RPMI8226 (cell line): ENCODE results near the gene ITPK1.

Experiments used
- DNase-seq: peaks from one replicate; pipeline ENCODE4 v3.0.0-alpha.2; 2015

The ITPK1 gene

DNA sequence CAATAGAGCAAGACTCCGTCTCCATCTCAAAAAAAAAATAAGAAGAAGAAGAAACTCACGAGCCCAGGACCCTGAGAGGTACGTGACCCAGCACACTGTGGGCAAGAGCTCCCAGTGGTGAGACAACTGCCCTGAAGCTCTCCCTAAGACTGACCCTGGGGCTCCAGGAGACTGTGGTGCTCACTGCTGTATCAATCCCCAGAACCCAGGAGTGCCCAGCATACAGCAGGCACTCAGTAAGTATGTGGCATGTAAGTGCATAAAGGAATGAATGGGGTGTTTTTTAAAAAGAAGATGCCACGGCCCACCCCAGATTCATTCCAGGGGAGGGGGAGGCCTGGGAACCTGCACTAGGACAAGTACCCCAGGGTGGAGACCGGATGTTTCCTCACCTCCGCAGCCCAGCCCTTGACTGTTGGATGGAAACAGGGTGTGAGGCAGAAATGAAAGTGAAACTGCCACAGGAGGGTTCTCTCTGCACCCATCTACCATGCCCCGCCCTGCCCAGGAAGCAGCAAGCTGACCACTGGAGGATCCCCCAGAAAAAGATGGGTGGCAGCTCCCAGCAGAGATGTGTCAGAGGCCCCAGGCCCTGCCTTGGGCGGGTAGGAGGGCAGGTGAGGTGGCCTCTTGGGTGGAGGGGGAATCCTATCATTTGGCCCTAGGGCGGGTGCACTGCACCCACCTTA is 12.2 kb downstream of the ITPK1 start:
- DNase-seq = peak; percentile 79

DNA sequence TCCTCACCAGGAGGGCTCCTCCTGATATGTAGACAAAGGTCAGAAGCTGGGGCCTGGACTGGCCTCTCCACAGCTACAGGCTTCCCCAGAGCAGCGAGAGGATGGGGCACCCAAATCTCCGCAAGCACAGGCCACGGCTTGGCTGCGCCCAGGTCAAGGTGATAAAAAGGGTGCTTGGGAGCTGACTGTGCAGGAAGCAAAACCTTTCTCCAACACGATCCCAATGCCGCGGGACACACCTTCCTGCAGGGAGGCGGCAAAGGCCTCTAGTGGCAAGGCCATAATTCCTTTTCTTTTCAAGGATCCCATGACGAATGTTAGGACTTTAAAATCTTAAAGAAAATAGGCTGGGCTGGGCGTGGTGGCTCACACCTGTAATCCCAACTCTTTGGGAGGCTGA is 13.6 kb downstream of the ITPK1 start:
- DNase-seq = no peak

DNA sequence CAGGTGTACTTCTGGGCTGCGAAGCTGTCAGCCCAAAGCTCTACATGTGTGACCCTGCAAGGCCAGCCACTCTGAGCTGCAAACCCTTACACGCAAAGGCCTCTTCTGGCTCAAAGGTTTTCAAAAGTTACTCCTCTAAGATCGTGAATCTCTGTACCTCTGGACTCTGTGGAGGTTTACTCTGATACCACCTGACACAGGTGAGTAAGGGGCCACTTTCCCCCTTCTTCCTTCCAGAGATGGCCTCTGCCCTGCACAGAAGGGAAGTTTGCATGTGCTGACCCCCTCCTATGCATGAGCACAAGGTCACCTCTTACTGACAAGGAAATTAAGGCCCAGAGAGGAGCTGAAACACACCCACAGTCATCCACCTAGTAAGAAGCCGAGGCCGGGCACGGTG is 14.5 kb downstream of the ITPK1 start:
- DNase-seq = no peak

DNA sequence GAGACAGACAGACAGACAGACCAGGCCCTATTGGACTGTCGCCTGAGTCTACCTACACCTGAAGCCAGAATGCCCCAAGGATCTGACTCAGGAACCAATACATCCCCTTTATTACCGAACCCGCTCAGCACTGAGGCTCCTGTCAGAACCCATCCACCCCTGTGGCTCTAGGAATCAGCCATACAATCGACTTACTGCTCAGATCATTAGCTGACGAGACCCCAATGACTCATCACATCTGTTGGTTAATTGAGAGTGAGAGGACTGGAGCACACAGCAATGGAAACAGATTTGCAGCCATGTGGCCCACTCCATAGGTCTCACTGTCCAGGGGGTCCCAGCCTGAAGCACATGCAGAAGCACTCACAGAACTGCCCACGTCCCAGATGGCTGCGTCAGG is 15.2 kb downstream of the ITPK1 start:
- no peak for DNase-seq

DNA sequence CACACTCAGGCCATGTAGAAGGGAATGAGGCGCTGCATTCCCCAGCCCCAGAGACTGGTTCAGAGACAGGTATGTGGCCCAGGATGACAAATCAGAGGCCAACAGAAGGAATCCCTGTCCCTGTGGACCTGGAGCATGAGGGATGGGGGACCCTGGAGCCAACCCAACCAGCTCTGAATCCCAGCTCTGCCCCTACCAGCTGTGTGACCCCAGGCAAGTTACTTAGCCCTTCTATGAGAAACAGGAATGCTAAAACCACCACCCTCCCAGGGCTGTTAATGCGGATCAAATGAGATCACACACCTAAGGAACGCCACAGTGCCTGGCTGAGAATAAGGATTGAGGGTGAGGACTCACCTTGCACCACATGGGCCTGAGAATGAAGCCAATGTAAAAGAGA is 15.6 kb downstream of the ITPK1 start:
- no peak for DNase-seq

DNA sequence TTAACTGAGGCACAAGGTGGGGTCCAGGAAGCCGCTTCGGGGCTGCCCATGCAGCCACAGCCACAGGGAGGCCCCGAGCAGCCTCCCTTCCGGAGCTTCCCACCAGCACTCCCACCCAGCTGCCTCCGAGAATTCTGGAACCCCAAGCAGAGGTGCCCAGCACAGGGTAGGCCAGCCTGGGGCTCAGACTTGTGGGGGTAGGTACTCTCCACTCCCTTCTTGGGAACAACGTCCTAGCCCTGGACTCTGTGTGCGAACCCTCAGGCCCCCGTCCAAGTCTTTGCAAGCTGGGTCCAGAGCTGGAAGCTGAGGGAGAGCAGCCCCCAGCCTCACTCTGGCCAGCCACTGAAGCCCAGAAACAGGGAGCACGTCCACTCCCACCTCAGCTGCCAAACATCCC is 16.1 kb downstream of the ITPK1 start:
- DNase-seq = no peak

DNA sequence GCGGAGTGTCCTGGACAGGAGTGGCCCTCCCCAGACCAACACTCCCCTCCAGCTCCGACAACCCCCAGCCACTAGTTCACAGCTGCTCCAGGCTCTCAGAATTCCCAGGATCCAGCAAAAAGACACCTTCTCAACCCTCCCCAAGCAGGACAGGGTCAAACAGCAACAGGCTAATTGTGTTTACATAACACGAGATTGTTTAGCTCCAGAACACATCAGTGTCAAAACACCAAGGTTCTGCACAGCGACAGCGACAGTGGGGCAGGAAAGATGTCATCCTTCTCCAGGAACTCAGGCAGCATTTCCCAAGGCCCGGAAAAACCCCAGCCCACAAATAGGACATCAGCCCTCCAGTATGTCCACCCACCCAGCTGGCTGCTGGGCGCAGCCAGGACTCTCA is 16.5 kb downstream of the ITPK1 start:
- no peak for DNase-seq

DNA sequence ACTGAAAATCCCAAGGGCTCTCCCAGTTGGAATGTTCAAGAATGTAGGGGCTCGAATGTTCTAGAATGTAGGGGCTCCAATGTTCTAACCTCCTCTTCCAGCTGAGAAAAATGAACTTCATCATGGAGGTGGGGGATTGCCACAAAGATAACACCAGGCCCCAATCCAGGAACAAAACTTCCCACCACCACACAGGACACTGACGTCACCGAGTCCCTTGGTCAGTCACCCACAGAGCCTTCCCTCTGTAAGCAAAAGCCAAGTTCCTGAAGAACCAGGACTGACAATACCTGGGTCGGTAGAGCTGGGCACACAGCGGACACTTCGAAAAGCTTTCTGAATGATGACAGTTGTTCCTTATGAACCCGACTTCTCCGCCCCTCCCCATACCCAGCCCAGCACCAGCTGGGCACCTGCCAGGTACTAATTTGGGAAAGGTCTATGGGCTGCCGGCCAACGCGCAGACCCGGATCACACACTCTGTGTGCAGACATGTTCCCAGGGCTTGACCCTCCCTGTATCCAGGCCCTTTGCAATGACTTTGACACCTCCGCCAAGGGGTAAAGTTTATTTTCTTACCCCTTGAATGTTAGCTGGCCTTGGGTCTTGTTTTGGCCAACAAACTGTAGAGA is 18.9 kb downstream of the ITPK1 start:
- DNase-seq = no peak

DNA sequence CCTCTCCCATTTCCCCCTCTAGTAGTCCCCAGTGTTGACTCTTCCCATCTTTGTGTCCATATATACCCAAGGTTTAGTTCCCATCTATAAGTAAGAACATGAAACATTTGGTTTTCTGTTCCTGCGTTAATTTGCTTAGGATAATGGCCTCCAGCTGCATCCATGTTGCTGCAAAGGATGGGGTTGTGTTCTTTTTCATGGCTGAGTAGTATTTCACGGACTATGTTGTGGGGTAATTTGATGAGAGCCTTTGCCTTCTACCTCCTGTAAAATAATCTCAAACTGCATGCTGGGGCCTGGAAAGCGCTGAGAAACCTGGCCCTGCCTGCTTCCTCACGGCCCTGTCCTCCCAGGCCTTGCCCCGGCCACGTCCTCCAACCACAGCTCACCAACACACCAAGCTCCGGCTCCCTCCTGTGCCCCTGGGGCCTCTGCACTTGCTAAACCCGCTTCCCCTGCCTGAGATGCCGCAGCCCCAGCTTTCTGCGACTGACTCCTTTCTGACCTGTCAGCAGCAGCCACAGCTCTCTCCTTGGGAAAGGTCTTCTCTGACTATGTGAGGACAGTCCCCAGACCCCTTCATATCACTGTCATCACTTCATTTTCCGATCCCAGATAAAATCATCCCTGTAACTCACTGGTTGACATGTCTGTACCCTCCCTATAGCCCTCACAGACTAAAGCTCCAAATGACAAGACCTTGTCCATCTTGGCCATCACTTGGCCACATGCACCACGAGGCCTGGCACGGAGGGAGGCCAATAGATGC is 19.8 kb downstream of the ITPK1 start:
- no peak for DNase-seq

DNA sequence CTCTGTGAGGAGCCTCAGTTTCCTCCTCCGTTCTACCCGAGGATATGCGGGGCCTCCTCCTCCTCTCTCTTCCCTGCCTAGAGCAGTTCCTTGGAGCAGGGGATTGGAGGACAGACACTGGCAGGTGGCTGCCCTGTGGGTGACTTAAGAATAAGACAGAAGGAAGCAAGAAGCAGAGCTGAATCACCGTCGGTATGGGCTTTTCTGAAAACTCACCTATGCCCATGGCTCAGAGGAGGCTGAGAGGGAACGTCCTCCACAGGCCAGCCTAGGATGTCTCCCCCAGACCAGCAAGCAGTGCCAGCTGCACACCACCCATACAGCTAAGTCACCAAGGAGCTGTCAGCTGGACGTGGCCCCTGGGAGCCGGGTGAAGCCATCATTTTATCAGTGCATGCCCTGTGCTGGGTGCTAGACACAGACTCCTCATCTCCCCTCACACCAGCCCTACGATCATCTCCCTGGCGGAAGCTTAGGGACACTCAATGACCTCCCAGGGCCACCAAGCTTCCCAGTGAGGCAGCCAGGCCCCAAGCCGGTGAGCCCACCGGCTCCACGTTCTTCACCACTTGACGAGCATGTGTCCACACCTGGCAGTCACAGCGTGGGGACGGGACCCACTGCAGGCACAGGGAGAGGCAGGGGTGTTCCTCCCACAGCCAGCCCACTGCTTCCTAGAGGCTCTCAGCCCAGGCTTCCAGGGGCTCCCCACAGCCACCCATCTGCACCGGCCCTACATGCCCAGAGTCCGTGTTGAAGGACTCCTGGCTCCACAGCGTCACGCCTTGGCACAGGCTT is 21.4 kb downstream of the ITPK1 start:
- no peak for DNase-seq

DNA sequence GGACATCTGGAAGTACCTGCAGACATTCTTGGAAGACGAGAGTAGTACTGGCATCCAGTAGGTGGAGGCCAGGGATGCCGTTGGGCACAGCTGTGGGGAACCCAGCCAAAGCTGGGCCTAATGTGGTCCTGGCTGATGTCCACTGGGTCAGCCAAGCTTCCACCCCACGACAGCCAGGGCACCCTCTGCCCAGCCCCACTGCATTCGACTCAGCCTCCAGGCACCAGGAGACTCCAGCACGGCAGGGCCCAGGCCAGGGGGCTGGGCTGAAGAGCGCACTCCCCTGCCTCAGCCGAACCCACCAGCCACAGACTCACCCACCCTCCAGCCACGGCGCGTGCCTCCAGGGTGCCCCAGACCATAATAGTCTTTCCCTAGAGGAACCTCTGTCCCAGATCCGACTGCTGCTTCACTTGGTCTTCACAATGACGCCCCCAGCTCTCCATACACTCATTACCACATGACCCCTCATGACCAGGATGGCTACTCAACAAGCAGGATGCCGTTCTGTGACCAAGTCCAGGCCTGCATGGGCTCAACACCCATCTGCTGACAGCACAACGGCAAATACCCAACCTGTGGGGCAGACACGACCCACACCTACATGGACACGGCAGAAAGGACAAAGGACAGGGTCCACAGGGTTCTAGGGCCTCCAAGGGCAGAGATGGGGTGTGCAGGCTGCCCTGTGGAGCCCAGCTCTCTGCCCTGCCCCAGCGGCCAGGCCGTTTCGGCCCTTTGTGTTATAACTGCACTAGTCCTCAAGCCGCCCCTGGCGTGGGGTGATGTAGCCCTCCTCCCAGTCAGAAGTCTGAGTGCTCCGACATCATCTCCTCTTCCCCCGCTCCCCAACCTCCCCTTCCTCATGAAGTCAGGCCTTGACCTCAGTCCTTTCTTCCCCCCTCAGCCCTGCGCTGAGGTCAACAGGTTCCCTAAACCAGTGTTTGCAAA is 22.8 kb downstream of the ITPK1 start:
- no peak for DNase-seq

DNA sequence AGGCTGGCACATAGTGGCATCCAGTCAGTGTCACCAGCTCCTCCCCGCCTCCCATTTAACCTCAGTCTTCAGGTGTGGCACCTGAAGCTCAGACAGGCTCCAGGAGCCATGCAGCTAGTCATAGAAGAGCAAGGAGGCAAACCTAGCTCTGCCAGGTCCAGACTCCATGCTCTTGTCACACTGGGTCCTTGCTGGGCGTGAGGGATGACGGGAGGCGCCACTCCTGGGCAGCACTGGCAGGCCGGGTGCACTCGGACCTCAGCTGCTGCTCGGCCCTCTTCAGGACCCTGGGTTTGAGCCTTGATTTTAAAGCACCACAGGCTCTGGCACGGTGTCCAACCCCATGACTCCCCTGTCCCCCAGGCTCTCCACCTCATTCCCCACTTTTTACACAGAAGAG is 24.1 kb downstream of the ITPK1 start:
- DNase-seq = no peak

DNA sequence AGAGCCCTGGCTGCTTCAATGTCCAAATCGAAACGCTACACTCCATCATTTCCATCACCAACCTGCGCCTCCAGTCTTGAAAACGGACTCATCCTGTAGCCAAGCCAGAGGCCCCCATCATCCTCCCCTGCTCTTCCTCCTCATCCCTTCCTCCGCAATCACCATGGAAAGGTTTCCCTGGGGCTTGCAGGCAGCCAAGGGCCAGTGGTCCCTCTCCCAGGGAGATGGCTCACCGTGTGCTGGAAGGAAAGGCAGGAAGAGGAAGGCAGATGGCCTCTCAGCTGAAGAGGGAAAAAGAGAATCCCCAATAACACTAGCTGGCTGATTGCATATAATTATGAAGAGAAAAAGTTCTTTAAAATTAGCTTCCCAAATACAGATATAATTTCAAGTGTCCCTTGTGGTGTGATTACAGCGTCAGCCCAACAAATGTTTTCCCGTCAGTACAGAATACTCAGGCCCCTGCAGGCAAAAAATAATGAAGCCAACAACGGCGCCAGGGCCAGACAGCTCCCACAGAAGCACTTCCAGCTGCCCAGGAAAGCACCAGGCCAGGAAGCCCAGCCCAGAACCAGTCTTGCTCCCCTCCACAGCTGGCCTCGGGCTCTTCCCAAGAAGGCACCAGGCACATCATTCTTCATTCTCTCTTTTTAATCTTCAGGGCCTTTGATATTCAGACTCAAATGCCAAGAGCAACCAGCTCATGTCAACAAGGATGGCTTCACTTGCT is 24.7 kb downstream of the ITPK1 start:
- no peak for DNase-seq

DNA sequence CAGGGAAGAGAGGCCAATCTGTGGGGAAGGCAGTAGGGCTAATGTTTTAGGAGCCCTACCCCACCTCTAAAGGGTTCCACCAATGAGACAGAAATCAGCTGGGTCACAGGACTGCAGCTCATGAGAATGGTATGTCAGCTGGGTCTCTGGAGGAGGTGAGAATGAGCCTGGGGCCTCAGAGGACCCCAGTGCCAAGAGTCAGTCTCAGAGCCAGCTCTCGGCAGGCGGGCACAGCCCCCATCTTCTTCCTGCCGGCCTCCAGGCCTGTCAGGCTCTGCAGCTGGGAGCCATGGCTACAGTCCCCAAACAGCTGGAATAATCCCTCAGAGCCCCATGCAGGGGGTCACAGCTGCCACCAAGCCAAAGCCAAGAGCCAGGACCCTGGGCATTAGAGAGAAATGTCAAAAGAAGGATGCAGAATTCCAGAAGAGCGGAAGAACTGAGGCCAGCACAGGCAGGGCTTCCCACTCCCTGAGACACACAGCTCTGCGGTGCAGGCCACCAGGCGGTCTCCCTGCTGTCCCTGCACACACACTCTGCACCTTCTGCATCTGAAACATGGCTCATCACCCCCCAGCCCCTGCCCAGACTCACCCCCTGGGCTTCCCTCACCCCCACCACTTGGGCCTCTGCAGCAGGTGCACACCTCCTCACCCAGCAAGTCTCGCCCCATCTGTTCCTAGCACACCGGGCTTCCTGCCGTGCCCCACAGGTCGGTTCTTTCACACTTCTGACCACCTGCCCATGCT is 26.0 kb downstream of the ITPK1 start:
- no peak for DNase-seq

DNA sequence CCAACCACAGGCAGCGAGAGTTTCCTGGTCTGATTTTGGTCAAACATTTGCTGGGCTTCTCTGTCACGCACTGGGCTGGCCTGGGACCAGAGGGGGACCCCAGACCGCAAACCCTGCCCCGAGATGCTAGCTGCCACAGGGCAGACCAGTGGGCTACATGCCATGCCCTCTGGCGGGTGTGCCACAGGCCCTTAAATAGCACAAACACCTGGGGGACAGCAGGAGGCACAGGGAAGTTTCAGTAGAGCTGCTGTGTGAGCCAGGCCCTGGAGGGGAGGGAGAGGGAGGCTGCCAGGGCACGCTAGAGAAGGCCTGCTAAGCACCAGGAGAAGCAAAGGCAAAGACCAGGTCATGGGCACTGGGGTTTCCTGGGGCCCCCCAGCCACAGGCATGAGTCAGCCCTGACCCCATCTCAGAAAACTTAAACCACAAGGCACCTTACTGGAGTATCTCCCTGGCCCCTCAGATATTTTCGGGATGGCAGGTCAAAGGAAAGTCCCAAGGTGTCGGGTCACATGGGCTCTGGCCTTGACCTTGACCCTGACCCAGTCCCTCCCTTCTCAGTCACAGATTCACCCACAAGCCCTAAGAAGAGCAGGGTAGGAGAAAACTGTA is 29.2 kb downstream of the ITPK1 start:
- peak; percentile 87 for DNase-seq

DNA sequence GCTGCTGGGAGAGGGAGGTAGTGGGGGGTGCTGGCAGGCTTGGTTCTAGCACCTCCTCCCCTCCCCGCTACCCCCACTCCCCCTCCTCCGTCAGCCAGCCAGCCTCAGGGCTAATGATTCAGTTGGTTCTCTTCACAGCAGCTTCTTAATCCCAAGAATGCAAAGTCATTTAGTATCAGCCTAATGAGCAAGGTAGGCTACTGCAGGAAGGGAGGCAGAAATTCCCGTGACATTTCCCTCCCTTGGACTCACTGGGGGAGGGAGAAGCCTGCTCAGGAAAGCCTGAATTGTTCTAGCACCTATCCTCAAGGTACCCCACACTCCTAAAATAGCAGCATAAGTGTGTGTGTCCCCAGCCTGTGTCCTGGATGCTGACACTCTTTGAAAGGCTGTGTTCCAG is 29.8 kb downstream of the ITPK1 start:
- no peak for DNase-seq

DNA sequence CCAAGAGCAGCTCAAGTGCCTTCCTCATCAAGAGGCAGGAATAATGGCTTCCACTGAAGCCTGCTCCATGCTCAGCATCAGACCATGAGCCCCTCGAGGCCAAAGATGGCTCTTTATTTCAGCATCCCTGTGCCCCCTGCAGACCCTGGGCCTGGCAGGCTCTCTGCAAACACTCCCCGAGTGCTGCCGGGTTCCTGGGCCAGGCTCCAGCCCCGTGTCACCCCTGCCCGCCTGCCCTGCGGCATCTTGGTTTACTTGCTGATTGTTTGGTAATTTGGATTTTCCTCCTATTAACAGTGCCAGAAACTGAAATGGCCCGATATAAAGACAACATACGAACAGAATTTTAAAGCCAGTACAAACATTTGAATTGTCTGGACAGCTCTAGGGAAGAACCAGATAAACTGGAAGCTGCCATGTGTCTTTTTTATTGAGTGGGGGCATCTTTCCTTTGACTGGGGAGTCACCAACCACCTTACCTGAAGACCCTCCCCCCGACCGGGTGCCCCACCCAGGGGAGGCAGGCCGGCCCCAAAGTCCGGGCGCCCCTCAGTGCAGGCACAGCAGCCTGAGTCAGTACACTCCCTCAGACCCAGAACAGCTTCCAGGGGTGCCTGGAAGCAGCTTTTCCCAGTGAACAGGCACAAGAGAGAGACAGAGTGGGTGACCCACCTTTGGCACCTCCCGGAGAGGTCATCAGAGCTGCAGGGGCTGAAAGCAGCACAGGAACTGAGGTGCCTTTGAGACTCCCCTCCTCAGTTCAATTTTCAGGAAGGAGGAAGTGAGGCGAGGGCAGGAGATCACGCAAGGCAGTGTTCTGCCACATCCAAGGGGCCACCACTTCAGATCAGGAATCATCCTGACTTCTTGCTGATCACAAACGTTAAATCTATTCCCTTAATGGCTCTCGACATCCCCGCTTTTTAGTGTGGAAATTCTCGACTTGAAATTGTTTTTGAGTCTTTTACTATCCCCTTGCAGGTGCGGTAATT is 30.6 kb downstream of the ITPK1 start:
- DNase-seq = no peak

DNA sequence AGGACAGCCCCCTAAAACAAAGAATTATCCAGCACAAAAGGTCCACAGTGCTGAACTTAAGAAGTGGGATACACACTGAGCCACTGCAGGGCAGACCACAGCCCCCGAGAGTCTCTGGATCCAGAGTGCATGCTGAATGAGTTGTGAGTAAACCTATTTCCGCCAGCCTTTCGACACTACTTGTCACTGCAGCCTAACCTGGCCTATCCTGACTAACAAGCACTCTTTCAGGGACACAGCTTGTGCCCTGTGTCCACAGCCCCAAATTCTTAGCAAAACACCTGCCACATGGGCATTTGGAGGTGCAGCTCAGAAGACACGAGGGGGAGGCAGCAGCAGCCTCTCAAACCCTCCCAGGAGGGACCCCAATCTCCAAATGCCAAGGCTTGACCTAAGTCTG is 31.3 kb downstream of the ITPK1 start:
- DNase-seq = no peak

DNA sequence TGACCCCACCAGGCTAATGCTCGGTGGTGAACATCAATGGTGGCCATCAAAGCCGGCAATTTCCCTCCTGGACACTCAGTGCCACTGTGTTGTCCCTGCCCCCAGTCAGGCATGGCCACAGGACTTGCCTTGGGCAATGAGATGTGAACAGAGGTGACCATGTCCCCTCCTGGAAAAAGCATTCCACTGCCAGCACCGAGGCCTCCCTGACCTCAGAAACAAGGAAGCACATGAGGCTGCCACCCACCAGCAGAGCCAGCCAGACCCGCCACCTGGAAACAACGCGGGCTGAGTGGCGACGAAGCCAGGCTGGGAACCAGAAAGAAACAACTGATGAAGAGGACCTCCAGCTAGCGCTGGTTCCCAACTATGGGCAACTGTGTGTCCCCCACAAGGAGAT is 31.8 kb downstream of the ITPK1 start:
- DNase-seq = no peak
